Dermis lymphatic vessel endothelial cell (primary cell): ENCODE data around the gene ERGIC2. TPM values are rescaled to one million over a fixed set of nuclear protein-coding genes. Genes with fewer than 3 reads are reported as not detected.

Experiments used
- total RNA-seq: library from RNA; depleted of rRNA; stranded (reverse); fragments of >200 nt; gene quantifications from 2 replicates; pipeline ENCODE4 v1.2.1, GENCODE V29; 2014

Gene ERGIC2, protein sequence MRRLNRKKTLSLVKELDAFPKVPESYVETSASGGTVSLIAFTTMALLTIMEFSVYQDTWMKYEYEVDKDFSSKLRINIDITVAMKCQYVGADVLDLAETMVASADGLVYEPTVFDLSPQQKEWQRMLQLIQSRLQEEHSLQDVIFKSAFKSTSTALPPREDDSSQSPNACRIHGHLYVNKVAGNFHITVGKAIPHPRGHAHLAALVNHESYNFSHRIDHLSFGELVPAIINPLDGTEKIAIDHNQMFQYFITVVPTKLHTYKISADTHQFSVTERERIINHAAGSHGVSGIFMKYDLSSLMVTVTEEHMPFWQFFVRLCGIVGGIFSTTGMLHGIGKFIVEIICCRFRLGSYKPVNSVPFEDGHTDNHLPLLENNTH
- total RNA-seq, result 32.2 and 35.3 TPM in 2 replicates

DNA sequence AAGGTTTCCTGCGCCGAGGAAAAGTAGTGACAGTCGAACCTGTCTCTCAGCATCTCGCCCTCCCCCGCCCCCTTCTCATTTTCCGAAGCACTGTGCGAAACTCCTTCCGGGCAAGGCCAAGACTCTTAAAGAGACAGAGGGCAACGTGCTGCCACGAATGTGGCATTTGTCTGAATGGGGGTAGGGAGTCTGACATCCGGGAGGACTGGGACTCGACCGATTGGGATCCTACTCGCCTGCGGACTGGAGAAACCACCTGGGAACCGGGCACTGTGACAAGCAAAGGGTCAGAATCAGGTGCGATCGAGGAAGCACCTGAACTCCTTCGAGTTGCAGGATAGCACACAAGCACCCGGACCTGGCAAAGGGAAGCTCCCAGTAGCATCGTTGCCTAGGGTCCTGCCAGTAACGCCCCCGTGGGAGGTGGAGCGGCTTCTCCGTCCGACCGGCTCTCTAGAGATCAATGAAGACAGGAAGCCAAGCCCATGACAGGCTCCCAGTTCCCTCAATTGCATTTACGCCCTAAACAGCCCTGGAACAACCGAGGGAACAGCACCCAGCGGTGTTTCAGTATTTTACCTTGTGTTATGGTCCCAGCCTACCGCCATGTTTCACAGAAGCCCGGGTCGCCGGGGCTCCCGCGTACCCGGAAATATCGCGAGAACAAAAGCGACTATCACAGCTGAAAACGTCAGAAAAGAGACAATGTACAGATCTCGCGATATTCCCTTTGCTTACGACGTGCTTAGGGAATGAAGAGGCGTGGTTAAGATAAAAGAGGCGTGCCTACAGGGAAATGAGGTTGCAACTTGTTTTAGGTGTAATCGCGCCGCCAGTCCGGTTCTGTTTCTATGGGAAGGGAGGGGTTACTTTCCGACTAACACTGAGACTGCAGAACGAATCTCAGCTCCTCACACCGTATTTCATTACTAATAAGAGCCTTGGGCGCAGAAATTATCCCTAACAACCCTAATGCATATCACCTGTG lies at the start of gene ERGIC2:
Gene ERGIC2, minus strand, starts transcription at position 637 of the 988 bp plus-strand sequence. CDS start 9,539 bp downstream, outside the sequence.

Other genes starting within 250 kb of the ERGIC2 start
- 46.3 and 60.5 TPM in 2 replicates for gene FAR2, start 231.9 kb downstream of the ERGIC2 start, total RNA-seq
- not detected in 2 replicates for gene OVCH1, start 116.5 kb upstream of the ERGIC2 start, total RNA-seq